H4 (cell line): Measurements from ENCODE around the gene TSPEAR. TPM values are rescaled to one million over a fixed set of nuclear protein-coding genes. Genes with fewer than 3 reads are reported as not detected.

Experiments
- DNase-seq: peaks from one replicate; pipeline ENCODE4 v3.0.0-alpha.2; 2015; ENCODE audit warnings: low spot score
- total RNA-seq: library from RNA; depleted of rRNA; stranded (reverse); fragments of >200 nt; shearing (Covaris generic); gene quantifications from 2 replicates; pipeline ENCODE4 v1.2.3, GENCODE V29; 2014

TSPEAR gene
- total RNA-seq, 1 experiment from 2014 or later: 0.08 TPM

DNA sequence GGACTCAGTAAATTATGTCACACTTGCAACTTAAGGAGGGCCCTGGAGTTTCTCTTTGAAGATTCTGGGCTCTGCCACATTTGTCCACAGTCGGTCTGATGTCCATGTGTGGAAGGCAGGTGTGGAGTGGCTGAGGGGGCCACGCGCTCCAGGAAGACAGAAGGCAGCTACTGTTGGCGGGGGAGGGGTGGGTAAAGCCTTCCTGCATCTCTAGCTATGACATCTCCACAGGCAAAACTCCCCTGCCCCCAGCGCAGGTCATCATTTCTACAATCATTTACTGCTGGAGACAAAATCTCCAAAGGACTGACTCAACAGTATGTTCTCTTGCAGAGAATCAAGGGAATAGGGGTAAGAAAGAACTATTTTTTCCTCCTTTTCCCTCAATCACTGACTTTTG lies 11.4 kb upstream of the TSPEAR start:
- no peak for DNase-seq

DNA sequence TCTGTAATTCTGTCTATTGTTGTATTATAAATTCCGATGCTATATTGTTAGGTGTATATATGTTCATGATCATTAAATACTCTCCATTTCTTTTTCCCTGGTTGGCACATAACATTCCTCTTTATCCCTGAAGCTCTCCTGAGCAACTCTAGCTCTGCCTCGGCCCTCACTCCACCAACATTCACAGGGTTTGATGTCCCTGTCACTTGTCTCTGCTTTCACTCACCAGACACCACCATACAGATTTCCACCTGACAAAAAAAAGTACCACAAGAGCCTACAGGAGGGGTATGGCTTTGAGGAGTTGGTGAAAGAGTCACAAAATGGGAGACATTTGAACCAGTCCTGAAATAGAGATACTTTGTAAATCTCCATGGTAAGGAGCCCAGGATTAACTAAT lies 8.8 kb upstream of the TSPEAR start:
- no peak for DNase-seq

DNA sequence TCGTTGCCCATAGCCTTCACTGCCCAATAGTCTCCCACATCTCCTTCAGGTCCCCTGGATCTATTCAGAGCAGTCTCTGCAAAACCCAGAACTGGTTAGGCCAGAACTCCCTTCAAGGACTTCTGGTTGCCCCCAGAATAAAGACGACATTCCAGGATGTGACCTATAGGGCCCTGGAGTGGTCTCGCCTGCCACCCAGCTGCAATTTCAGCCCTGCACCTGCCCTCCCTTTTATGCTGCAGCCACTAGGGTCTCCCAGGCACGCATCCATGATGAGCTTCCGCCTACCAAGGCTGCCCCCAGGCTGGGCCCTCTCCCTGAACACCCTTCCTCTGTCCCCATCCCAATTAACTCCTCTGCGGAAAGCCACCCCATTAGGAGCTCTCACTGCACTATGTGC lies 7.2 kb upstream of the TSPEAR start:
- DNase-seq: no peak

DNA sequence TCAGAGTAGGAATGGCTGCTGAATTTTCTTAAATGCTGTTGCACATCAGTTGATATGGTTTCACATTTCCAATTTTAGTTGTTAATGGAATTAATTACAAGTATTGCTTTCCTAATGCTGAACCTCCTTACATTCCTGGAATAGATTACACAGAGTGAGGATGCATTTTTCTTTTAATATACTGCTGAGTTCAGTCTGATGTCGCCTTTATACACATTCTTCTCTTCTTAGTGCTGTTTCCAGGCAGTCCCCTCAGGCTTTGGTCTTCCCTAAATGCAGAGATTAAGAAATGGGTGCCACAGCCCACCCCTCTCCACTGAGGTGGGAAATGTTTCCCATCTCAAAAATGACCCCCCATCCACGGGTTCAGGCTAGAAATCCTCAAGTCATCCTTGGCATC lies 6.7 kb upstream of the TSPEAR start:
- DNase-seq: no peak

DNA sequence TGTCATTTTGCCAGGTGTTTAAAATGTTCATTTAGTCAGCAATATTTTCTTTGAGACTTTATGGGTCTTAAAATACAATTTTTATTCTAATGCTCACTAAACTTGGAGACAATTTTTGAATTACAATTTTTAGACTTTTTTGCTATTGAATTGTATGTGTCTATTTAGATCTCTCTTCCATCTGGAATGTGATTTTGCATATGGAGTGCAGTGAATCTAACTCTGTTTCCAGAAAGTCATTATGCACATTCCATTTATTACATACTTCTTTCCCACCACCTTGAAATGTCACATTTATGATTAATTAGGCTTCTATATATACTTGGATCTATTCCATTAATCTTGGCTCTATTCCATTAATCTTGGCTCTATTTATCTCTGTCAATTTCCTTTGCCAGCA lies 5.6 kb upstream of the TSPEAR start:
- no peak for DNase-seq

DNA sequence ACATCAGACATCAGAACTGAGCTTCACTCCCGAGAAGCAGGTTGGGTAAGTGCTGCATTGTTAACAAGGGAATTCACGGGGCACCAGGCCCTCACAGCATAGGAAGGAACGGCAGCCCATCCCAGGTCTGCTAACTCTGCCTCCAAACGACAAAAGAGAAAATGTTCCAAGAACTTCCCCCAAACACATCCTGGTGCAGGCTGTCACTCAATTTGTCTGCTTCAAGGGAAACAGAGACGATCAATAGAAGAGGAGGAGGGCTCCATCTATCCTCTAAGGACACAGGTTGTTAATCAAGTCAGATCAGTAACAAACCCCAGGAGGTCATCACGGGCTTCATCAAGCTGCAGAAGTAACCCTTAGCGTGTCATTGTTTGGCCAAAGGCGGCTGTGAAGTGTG lies 3.5 kb upstream of the TSPEAR start:
- no peak for DNase-seq

DNA sequence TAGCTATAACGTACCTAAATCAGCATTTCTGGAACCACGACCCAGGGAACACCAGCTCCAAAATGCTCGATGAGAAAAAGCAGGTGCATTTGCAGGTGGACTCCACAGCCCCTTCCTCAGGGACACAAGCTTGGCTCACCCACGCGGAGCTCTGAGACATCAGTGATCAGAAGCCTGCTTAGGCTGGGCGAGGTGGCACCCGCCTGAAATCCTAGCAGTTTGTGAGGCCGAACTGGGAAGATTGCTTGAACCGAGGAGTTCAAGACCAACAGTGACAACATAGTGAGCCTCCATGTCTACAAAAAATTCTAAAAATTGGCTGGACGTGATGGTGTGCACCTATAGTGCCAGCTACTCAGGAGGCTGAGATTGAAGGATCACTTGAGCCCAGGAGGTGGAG lies 2.5 kb upstream of the TSPEAR start:
- no peak for DNase-seq

DNA sequence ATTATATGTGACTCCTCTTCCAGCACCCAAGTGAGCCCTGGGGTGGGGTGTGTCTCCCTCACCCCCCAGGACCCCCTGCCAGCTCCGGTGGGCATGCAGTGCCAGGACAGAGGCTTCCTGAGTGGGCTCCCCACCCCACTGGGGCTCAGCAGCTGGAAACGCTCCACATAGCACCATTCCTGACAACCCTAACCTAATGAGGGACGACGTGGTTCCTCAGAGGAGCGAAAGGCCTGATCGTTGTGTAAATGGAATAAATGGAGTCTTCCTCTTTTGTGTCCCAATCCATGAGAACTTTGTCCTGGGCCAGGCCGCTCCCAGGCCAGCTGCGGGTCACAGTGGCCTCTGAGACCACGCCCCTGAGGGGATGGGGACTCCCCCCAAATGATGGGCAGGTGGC lies 1.8 kb upstream of the TSPEAR start:
- DNase-seq: no peak

DNA sequence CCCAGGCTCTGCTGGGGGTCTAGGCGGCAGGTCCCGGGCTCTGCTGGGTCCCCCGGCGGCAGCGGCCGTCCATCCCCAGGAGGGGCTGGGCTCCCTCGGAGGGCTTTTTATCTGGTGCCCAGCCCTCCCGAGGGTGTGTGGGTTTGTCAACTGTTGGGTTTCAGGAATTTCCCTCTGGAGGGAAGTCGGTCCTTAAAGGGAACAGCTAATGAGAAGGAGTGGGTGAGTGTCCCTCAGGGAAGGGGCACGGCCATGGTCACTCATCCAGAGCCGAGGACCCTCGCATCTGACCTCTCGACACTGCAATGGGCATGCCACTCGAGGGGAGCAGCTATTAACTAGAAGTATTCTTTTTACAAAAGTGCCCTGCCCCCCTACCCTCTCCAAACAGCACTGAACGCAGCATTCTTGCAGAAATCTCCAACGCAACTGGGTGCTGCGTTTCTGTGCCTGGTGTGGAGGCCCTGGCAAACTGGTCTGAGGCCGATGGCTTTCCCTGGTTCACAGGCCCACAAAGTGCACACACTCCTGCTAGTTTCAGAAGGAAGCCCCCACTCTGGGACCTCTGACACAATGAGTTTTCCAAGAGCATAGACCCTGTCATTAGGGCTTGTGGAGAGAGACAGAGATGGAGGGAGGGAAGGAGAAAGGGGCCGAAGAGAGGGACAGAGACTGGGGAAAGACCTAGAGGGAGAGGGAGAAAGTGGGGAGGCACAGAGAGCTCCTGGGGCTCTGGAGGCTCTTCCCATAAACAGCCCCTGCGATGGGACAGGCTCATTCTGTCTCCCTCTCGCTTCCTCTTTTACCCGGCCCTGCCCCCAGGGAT lies 1.0 kb upstream of the TSPEAR start:
- no peak for DNase-seq

DNA sequence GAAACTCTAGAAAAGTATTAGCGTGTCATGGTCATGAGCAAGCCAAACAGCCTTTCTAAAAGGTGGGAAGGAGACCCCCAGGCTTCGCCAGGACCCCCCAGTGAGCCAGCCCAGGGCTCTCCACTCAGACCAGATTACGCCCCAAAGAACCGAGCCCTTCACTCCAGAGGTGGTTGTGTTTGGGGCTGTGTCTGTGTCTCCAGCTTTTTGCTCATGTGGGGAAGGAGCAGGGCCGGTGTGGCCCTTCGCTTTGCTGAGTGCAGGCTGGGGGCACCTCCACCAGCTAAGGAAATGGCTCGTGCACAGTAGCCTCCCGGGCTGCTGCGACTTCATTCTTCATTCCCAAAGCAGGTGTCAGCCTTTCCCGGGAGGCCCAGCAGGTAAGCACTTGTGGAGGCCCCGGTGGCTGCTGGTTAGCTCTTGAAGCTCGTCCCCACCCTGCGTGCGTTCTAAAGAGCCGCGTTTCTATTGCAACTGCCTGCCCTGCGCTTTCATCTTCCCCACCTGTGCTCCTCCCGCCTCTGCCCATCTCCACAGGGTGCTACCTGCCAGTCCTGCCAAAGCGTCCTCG lies 531 bp downstream of the TSPEAR start:
- no peak for DNase-seq

DNA sequence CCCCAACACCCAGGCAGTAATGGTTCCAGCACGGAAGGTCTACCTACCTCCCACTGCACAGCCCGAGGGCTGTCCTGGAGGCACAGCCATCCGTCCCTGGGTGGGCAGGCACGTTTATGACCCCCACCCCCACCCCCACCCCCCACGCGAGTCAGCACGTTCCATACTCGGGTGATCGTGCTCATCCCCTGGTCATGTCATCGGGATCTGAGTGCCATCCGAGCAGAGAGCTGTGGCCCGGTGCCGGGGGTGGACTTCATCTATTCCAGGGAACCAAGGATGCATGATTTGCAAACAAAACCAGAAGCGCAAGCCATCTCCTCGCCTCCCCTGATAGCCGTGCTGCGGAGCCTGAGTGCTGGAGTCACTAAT lies 1.1 kb downstream of the TSPEAR start:
- no peak for DNase-seq

DNA sequence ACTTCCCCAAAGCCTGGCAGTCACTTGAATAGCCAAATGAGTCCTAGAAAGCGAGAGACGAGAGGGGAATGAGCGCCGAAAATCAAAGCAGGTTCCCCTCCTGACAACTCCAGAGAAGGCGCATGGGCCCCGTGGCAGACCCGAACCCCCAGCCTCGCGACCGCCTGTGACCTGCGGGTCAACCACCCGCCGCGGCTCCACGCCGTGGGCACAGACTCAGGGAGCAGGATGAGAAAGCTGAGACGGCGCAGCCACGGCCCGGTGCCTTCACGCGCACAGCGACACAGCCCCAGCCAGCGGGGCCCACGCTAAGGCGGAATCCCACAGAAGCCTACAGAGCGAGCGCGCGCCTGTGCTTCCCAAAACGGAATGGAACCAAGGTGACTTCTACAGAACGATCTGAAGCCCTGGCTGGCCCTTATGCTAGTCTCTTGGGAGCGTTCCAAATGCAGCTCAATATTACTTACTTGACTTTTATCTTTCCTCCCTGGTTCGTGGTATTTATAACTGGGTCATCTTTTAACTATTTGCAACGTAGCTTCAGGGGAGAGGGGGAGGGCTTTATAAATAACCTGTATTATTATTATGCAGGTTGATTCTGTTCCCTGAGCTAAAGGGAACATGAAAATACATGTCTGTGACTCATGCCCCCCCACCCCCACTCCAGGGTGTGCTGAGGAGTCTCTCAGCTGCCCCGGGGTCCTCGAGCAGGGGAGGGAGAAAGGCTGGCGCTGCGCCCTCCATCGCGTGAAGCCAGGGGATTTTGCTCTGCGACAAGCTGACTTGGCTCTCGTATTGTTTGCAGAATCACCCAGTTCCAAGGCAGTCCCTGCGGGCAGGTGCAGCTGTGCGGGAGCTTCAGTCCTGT lies 1.7 kb downstream of the TSPEAR start:
- no peak for DNase-seq

DNA sequence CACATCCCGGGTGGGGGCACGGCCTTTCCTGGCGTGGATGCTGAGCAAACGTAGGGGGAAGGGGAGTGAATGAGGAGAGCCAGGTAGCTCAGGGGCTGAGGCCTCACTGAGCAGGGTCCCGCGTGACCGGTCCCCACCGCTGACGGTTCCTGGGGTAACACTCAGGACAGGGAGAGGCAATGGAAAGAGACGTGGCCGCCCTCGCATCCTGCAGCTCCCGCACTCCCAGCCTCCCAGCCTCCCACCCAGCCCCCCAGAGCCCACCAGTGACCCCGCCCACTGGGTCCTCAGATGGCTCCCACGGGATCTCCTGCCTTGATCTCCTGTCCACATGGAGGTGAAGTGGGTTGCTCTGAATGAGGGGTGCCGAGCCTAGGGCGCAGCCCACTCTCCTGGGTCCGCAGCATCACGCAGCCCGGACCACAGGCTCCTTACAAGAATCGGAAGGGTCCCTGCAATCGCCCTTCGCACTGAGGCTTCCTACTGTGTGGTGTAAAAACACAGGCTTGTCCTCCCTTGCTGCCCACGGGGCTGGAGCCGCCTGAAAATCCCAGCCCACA lies 2.4 kb downstream of the TSPEAR start:
- no peak for DNase-seq

DNA sequence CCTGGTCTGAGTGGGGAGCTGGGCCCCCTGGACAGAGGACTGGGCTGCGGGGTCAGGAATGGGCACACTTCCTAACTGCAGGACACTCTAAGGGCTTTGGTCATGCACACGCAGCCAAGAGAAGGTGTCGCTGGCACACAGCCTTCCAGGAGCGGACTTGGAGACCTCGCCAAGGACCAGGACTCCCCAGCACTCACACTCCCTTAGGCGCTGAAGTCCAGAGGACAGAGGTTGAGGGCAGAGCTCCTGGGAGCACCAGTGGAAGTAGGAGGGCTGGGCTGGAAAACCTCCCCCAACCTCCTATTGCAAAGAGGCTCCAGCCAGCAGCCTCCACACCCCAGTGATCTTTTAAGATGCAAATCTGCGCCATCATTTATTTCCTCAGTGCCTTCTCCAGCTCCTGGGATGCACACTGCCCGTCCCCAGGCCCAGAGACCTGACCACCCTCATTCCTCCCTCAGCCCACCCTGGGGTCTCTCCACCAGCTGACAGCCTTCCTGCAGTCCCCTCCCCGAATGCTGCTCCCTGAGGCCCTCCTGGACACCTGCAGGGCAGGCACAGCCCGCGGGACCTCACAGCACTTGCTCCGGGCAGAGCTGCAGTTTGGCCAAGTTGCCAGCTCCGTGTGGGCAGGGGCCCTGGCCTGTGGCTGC lies 3.0 kb downstream of the TSPEAR start:
- DNase-seq: no peak

DNA sequence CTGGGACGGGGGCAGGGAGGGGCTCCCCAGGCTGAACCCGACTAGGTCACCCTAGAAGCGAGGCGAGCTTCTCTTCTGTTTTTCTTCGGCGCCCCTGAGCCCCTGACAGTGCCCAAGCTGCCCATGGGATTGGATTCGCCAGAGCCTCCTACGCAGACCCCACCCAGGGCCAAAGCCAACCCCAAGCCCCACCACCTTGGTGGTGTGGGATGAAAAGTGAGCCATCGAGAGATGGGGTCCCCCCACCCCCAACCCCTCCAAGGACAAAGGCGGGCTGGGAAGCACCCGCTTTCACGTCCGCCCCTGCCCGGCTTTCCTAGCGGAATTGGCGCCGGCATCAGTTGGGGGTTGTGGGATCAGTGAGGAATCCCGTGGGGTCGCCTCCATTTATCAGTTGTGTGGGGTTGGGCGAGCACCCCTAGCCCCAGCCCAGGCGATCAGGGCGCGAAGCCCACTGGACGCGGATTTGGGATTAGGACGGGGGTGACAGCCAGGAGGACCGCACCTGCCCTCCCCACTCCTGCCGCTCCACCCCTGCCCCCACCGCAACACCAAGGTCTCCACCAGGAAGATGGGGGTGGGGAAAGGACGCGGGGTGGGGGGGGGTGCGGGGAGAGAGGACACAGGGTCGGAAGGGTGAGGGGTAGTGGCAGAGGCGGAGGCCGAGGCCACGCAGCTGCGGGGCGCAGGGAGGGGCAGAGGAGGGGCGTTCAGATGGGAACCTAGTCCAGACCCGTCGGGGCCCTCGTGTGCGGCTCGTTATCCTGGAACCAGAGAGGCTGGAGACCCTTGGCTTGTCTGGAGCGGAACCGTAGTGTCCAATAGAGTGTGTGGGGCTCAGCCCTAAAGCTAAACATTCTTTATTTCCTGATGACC lies 4.4 kb downstream of the TSPEAR start:
- DNase-seq: no peak

DNA sequence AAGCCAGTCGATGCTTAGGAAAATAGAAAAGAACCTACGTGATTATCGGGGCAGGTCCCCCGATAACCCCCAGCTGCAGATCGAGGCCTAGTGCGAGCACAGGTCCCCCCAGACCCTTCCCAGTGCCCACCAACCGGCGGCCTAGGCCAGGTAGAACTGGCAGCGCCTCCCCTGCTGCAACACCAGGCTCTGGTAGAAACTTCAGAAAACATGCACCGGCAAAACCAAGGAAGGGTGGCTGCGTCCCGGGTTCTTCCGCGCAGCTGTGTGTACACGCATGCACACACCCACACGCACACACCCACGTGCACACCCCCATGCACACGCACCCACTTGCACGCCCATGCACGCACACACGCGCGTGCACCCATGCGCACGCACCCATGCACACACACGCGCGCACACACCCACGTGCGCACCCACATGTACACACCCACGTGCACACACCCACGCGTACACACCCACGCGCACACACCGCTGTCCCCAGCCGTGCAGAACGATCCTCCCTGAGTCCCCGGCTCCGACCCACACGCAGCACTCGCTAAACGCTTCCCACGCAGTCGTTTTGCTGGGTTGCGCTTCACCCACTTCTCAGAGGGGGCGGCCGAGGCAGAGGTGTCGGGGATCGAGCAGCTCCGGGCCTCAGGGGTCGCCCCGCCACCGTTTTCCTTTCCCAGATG lies 5.2 kb downstream of the TSPEAR start:
- no peak for DNase-seq

DNA sequence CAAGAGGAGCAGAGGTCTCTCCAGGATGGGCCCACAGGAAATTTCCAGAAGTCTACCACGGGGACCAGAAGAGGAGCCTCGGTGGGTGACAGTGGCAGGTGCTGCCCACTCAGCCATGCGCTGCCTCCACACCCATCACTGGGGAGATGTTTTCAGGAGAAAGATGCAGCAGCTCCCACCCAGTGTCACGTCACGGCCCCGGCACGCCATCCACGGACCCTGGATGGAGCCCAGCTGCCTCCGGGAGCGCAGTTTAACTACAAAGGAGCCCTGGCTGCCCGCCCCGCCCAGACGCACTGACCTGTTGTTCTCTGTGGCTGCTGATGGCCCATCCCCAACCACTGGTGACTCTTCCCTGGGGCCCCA lies 6.8 kb downstream of the TSPEAR start:
- no peak for DNase-seq

DNA sequence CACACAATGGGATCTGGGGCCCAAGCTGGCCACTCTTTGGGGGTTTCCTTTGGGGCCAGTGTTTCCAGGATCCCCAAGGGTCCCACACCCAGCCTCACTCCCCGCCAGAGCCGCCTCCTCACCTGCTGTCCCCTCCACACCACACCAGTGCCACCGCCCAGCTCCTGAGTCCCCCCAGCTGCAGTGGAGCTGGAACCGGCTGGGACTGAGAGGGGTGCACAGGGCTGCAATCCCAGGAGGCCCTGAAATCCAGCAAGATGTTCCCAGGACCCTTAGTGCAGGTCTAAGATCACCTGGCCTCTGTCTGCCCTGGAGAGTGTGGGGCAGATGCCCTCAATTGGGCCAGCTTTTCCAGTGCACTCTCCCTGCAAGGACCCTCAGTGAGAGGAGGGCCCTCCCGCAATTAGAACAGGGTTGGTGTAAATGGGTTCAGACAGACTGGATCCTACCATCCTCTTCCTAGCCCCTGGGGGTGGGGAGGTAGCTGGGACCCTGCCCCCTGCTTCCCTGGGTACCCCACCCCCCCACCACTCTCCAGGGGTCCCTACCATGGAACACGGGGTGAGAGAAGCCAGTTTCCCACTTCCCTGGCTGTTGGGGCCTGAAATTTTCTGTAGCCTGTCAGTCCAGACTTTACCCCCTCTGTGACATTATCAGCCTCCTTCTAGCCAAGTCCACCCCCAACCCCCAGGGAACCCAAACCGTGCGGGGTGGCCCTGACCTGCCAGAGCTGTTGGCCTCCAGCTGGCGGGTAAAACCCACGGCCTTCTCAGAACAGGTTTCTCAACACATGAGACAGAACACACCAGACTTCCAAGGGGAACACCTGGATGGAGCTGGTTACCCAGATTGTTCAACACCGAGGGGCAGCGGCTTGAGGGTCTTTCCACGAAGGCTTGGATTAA lies 7.4 kb downstream of the TSPEAR start:
- DNase-seq: no peak

DNA sequence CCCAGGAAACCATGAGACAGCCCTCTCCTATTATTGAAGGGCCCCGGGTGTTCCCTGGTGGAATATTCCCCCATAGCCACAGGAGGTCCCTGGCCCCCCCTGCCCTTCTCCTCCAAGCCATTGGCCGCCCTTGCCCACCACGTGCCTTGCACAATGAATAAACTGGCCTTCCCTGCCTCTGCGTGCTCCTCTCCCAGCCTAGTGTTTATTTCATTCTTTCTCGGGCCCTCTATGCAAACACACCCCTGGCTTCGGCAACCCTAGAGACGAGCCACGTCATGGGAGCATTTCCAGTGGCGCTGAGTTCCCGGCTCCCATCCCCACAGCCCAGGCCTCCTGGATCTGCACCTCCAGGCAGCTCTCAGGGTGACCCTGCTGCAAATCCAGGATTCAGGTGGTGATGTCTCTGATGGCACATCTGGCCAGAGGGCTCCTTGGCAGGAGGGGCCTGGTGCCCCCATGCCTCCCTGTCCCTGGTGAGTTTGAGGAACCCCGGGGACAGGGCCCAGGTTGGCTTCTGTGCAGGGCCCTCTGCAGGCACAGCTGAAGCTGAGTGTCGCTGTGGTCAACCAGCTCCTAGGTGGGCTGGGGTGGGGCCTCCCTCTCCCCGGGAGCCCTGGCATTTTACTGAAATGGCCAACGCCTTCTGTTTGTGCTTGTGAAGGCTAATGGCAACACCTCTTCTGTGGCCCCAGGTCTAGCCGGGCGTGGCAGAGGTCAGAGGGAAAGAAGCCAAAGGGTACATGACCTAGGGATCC lies 8.2 kb downstream of the TSPEAR start:
- DNase-seq: no peak
